H1 (cell line): ENCODE measurements around the gene PRRC2A. TPM values are rescaled to one million over a fixed set of nuclear protein-coding genes. Genes with fewer than 3 reads are reported as not detected.
A peak's percentile ranks its signal among the peaks of the same experiment; 100 is the strongest.

Source experiments
- CTCF ChIA-PET: fragments of 300-600 bp; sonication (Branson Sonifier 250); formaldehyde crosslinking; loops from one replicate; lab custom pipeline; 2021; ENCODE audit not compliant: partially characterized antibody; lab: Charles Lee
- POLR2A ChIA-PET: fragments of 300-600 bp; sonication (Branson Sonifier 250); formaldehyde crosslinking; loops from one replicate; lab custom pipeline; 2021; ENCODE audit warnings: inconsistent platforms; ENCODE audit not compliant: partially characterized antibody; lab: Charles Lee
- DNase-seq, 2 experiments: peaks; one replicate each; pipeline versions ENCODE4 v3.0.0 to v3.0.0-alpha.2; 2010 to 2022; ENCODE audit warnings: low spot score in 2 of 2, low read depth in 1 of 2, mixed read lengths in 1 of 2
- FAIRE-seq: peaks from 2 replicates; lab custom pipeline; 2011; peaks lifted over from hg19 to GRCh38; lab: Jason Lieb, UNC
- H2AFZ ChIP-seq: 2 replicates; pipeline ENCODE4 v1.8.1; 2012; ENCODE audit warnings: low read length, inconsistent platforms
- H2AK5ac ChIP-seq: 2 replicates; pipeline ENCODE4 v1.6.1; 2013; ENCODE audit warnings: low read depth, low read length
- H2BK120ac ChIP-seq: replicated peaks from 2 replicates; pipeline ENCODE3; 2013; ENCODE audit warnings: low read depth, low read length, inconsistent platforms
- H2BK12ac ChIP-seq: 2 replicates; pipeline ENCODE4 v1.6.1; 2013; ENCODE audit warnings: low read depth, low read length
- H2BK15ac ChIP-seq: 2 replicates; pipeline ENCODE4 v1.6.1; 2013; ENCODE audit warnings: low read length
- H2BK20ac ChIP-seq: 2 replicates; pipeline ENCODE4 v1.6.1; 2013; ENCODE audit warnings: low read length
- H2BK5ac ChIP-seq: 2 replicates; pipeline ENCODE4 v1.6.1; 2013; ENCODE audit warnings: low read depth, low read length
- H3K14ac ChIP-seq: 2 replicates; pipeline ENCODE4 v1.6.1; 2013; ENCODE audit warnings: inconsistent platforms; ENCODE audit not compliant: insufficient read length
- H3K18ac ChIP-seq: 2 replicates; pipeline ENCODE4 v1.6.1; 2013; ENCODE audit warnings: low read length; ENCODE audit errors: extremely low read depth
- H3K23ac ChIP-seq: 2 replicates; pipeline ENCODE4 v1.6.1; 2013; ENCODE audit warnings: inconsistent platforms; ENCODE audit not compliant: insufficient read length
- H3K23me2 ChIP-seq: 2 replicates; pipeline ENCODE4 v1.6.1; 2013; ENCODE audit warnings: low read depth, low read length
- H3K27ac ChIP-seq: 2 replicates; pipeline ENCODE4 v1.6.1; 2011; ENCODE audit warnings: low read depth, low read length, inconsistent platforms
- H3K27me3 ChIP-seq, 4 experiments: replicated peaks in 1 of 4; 1 replicate in 1 of 4; 2 replicates in 3 of 4; pipeline versions ENCODE4 v1.6.1 to v1.8.1; 2011 to 2013; ENCODE audit warnings: low read length in 3 of 4, mild to moderate bottlenecking in 3 of 4, inconsistent platforms in 2 of 4, mixed read lengths in 2 of 4, moderate library complexity in 1 of 4; ENCODE audit not compliant: control insufficient read depth in 3 of 4, insufficient read depth in 3 of 4; ENCODE audit errors: extremely low read depth in 1 of 4
- H3K36me3 ChIP-seq, 4 experiments: 2 replicates each; pipeline versions ENCODE4 v1.6.1 to v1.8.1; 2011 to 2013; ENCODE audit warnings: mild to moderate bottlenecking in 4 of 4, low read length in 3 of 4, moderate library complexity in 2 of 4, control low read depth in 1 of 4, inconsistent platforms in 1 of 4; ENCODE audit not compliant: insufficient read depth in 4 of 4, control insufficient read depth in 2 of 4
- H3K4ac ChIP-seq: replicated peaks from 2 replicates; pipeline ENCODE3; 2013; ENCODE audit warnings: low read length, low read depth, mixed read lengths, inconsistent platforms; ENCODE audit not compliant: insufficient read length
- H3K4me1 ChIP-seq, 4 experiments: replicated peaks in 1 of 4; 1 replicate in 1 of 4; 2 replicates in 3 of 4; pipeline versions ENCODE4 v1.6.1 to v1.8.1; 2011 to 2013; ENCODE audit warnings: low read length in 3 of 4, inconsistent platforms in 2 of 4, mixed read lengths in 1 of 4; ENCODE audit not compliant: insufficient read depth in 4 of 4, control insufficient read depth in 3 of 4
- H3K4me2 ChIP-seq, 2 experiments: 2 replicates each; pipeline versions ENCODE4 v1.6.1 to v1.8.1; 2011 to 2013; ENCODE audit warnings: low read depth in 2 of 2, low read length in 2 of 2, control low read depth in 1 of 2, inconsistent platforms in 1 of 2, mild to moderate bottlenecking in 1 of 2; ENCODE audit not compliant: insufficient read depth in 1 of 2
- H3K4me3 ChIP-seq, 4 experiments: fragments of 200-600, 300-600 bp in 1 of 4; sonication (generic), shearing (Covaris generic), sonication (Bioruptor Twin) in 1 of 4; 2 replicates each; pipeline versions ENCODE4 v1.5.1 to v1.8.1; 2011 to 2016; ENCODE audit warnings: low read length in 4 of 4, low read depth in 3 of 4, control low read depth in 2 of 4, inconsistent platforms in 2 of 4, mild to moderate bottlenecking in 2 of 4, mixed read lengths in 1 of 4, moderate library complexity in 1 of 4; ENCODE audit not compliant: insufficient read depth in 2 of 4; ENCODE audit errors: extremely low read depth in 1 of 4
- H3K56ac ChIP-seq: replicated peaks from 2 replicates; pipeline ENCODE3; 2013; ENCODE audit warnings: low read depth, mild to moderate bottlenecking, mixed read lengths, low read length, inconsistent platforms; ENCODE audit not compliant: insufficient read length
- H3K79me1 ChIP-seq: 2 replicates; pipeline ENCODE4 v1.6.1; 2013; ENCODE audit warnings: low read depth, low read length, control low read depth
- H3K79me2 ChIP-seq, 2 experiments: 2 replicates each; pipeline versions ENCODE4 v1.6.1 to v1.8.1; 2012 to 2013; ENCODE audit warnings: low read length in 2 of 2, mild to moderate bottlenecking in 2 of 2, inconsistent platforms in 1 of 2; ENCODE audit not compliant: insufficient read depth in 2 of 2, control insufficient read depth in 1 of 2
- H3K9ac ChIP-seq, 4 experiments: replicated peaks in 1 of 4; 1 replicate in 1 of 4; 2 replicates in 3 of 4; pipeline versions ENCODE4 v1.6.1 to v1.8.1; 2011 to 2013; ENCODE audit warnings: low read depth in 3 of 4, low read length in 3 of 4, control low read depth in 2 of 4, mild to moderate bottlenecking in 2 of 4, moderate library complexity in 2 of 4, inconsistent platforms in 1 of 4; ENCODE audit errors: extremely low read depth in 1 of 4
- H3K9me3 ChIP-seq, 2 experiments: 2 replicates each; pipeline versions ENCODE4 v1.6.1 to v1.8.1; 2012 to 2013; ENCODE audit warnings: mild to moderate bottlenecking in 2 of 2, moderate library complexity in 2 of 2, control low read depth in 1 of 2, inconsistent platforms in 1 of 2, low read depth in 1 of 2, low read length in 1 of 2, mixed read lengths in 1 of 2; ENCODE audit not compliant: insufficient read depth in 2 of 2
- H4K20me1 ChIP-seq, 2 experiments: replicated peaks in 1 of 2; 2 replicates each; pipeline versions ENCODE3 to v1.8.1; 2011 to 2013; ENCODE audit warnings: inconsistent platforms in 2 of 2, low read length in 2 of 2, mild to moderate bottlenecking in 1 of 2; ENCODE audit not compliant: insufficient read depth in 2 of 2, control insufficient read depth in 1 of 2
- H4K5ac ChIP-seq: 2 replicates; pipeline ENCODE4 v1.6.1; 2013; ENCODE audit warnings: low read length, low read depth, mixed read lengths, inconsistent platforms; ENCODE audit not compliant: insufficient read length
- H4K8ac ChIP-seq: 2 replicates; pipeline ENCODE4 v1.8.0; 2013; ENCODE audit warnings: mild to moderate bottlenecking, moderate library complexity, low read length, inconsistent platforms; ENCODE audit not compliant: insufficient read depth; ENCODE audit errors: extremely low read depth
- H4K91ac ChIP-seq: replicated peaks from 2 replicates; pipeline ENCODE3; 2013; ENCODE audit warnings: low read length, mixed read lengths, inconsistent platforms; ENCODE audit not compliant: insufficient read length
- CTBP2 ChIP-seq: IDR thresholded peaks from 2 replicates; pipeline ENCODE4 v1.7.0; 2011; ENCODE audit warnings: borderline replicate concordance, mild to moderate bottlenecking, moderate library complexity, mixed read lengths, low read length; ENCODE audit not compliant: insufficient read depth, insufficient read length
- EGR1 ChIP-seq: IDR thresholded peaks from 2 replicates; pipeline ENCODE4 v1.6.1; 2011; ENCODE audit warnings: low read depth, low read length, borderline replicate concordance
- HDAC6 ChIP-seq: IDR thresholded peaks from one replicate; pipeline ENCODE4 v1.7.1; 2012; ENCODE audit warnings: low read depth, mild to moderate bottlenecking, inconsistent platforms, low read length, moderate library complexity
- MAX ChIP-seq: IDR thresholded peaks from 2 replicates; pipeline ENCODE4 v1.6.1; 2012; ENCODE audit warnings: inconsistent platforms
- PHF8 ChIP-seq: fragments of 200-600 bp; sonication (generic); conservative IDR thresholded peaks from 2 replicates; pipeline ENCODE4 v1.7.1; 2012; ENCODE audit warnings: low read depth, mild to moderate bottlenecking, inconsistent platforms, low read length, moderate library complexity
- POU5F1 ChIP-seq: IDR thresholded peaks from 2 replicates; pipeline ENCODE4 v1.6.1; 2011; ENCODE audit warnings: low read depth, mild to moderate bottlenecking, low read length, moderate library complexity
- RXRA ChIP-seq: IDR thresholded peaks from 2 replicates; pipeline ENCODE4 v1.6.1; 2011; ENCODE audit warnings: low read depth, mild to moderate bottlenecking, low read length, moderate library complexity; ENCODE audit not compliant: insufficient read depth
- SP1 ChIP-seq: IDR thresholded peaks from 2 replicates; pipeline ENCODE4 v1.6.1; 2011; ENCODE audit warnings: low read depth, low read length
- USF2 ChIP-seq: IDR thresholded peaks from 2 replicates; pipeline ENCODE4 v1.6.1; 2011; ENCODE audit warnings: low read length, improper control_type of control experiment
- WGBS, 2 experiments: shearing (Covaris generic) in 1 of 2; methylation state at CpG; one replicate each; pipeline versions ENCODE4 v1.1.6 to v1.1.7; 2013 to 2015; ENCODE audit warnings: low lambda C conversion rate in 2 of 2, mixed read lengths in 2 of 2, inconsistent platforms in 1 of 2, low coverage in 1 of 2, missing lambda C conversion rate in 1 of 2; ENCODE audit not compliant: insufficient replicate concordance in 2 of 2, insufficient coverage in 1 of 2, insufficient read length in 1 of 2; ENCODE audit errors: extremely low coverage in 1 of 2, missing lambda C conversion rate in 1 of 2; 5-methylcytosine and 5-hydroxymethylcytosine counted together
- polyA plus RNA-seq, 7 experiments: library from polyadenylated mRNA; depleted of rRNA in 3 of 7; stranded (reverse) in 5 of 7; unstranded in 2 of 7; fragments of >200 nt in 5 of 7; fragments of 200-250 nt in 2 of 7; gene quantifications; 1 replicate in 5 of 7; 2 replicates in 1 of 7; 4 replicates in 1 of 7; pipeline versions ENCODE4 v1.2.1 to v1.2.3, GENCODE V29; 2011 to 2013; ENCODE audit warnings: missing spikeins in 2 of 7, mixed read lengths in 2 of 7
- total RNA-seq: library from RNA; stranded (reverse); fragmentation: NEBNext Ultra II Directional; extraction: Animal tissue kit (Norgen Biotek cat#: 25700); gene quantifications from 2 replicates; pipeline ENCODE4 v1.2.1, GENCODE V29; 2021

Gene PRRC2A
- total and polyA plus RNA-seq, 2 of the 8 experiments (the other 6 are each of a cell fraction or from before 2014, with no cell fraction given): 118 to 300 TPM

- H4K5ac ChIP-seq: peak within 1 kb of the TSS; percentile 92
- H3K23ac ChIP-seq: no peak within 1 kb of the TSS
- 0 out of 4 replicates have a peak, but pooled peaks cover 0 to under 1% of the 10 kb centered on the region in 2 experiments for H3K9me3 ChIP-seq
- no peak within 1 kb of the TSS for H3K14ac ChIP-seq
- no peaks in the 10 kb centered on the region for H3K27me3 ChIP-seq
- peak within 1 kb of the TSS; percentile 93; the same call in 1 of the 2 replicates for H2BK15ac ChIP-seq
- 3% methylated on average over 32 of the region's 63 CpGs; no CpG with 5 or more reads in 1 of the 2 experiments for WGBS, 2 experiments
- POLR2A ChIA-PET: interaction anchor here (0.6 to 25.5 kb wide), 28 partner anchors 7 to 232 kb away, joined by 3 to 883 read pairs (median 4); partner anchors contain the start of genes AIF1, APOM, ATP6V1G2 and BAG6
- H3K4me3 ChIP-seq: peak within 1 kb of the TSS; percentile 88 to 94 (median 91)
- peak within 1 kb of the TSS; percentile 25; the same call in 1 of the 2 replicates for H2AFZ ChIP-seq
- H3K79me1 ChIP-seq: peaks cover 9% of the 10 kb centered on the region
- H2BK120ac ChIP-seq: no peak within 1 kb of the TSS
- peaks cover 0 to 41% of the 10 kb centered on the region in 2 experiments; a peak in 3 of 4 replicates for H3K79me2 ChIP-seq
- CTCF ChIA-PET: interaction anchor here (0.5 to 3.8 kb wide), 10 partner anchors 12 to 168 kb away, joined by 3 to 38 read pairs (median 4); partner anchors contain the start of genes APOM and BAG6
- H3K27ac ChIP-seq: peak within 1 kb of the TSS; percentile 97
- peak within 1 kb of the TSS; percentile 94 for H4K8ac ChIP-seq
- peaks cover 10% of the 10 kb centered on the region for H3K23me2 ChIP-seq
- no peak for FAIRE-seq
- H3K4me2 ChIP-seq: peak within 1 kb of the TSS; percentile 74 to 85
- DNase-seq: peak; percentile 88 to 91
- peak within 1 kb of the TSS; percentile 96 for H3K4ac ChIP-seq
- peak within 1 kb of the TSS; percentile 98 for H3K18ac ChIP-seq
- peaks cover 0 to 12% (median 4%) of the 10 kb centered on the region in 4 experiments; a peak in 5 of 7 replicates for H3K4me1 ChIP-seq
- H3K9ac ChIP-seq: peak within 1 kb of the TSS; percentile 80 to 95 (median 90)
- peaks cover 7 to 11% of the 10 kb centered on the region in 2 experiments for H4K20me1 ChIP-seq
- H3K56ac ChIP-seq: peak within 1 kb of the TSS; percentile 43
- H3K36me3 ChIP-seq: peaks cover 27 to 54% (median 42%) of the 10 kb centered on the region in 4 experiments
- no peak within 1 kb of the TSS for H2BK20ac ChIP-seq
- peak within 1 kb of the TSS; percentile 94 for H4K91ac ChIP-seq
- peak within 1 kb of the TSS; percentile 91 for H2BK5ac ChIP-seq
- peak within 1 kb of the TSS; percentile 30; the same call in 1 of the 2 replicates for H2BK12ac ChIP-seq
- H2AK5ac ChIP-seq: no peak within 1 kb of the TSS
- TF ChIP-seq PHF8: peak; percentile 70
- TF ChIP-seq RXRA: no peak
- TF ChIP-seq MAX: no peak; the same call in 1 of the 2 replicates
- peak; percentile 83 for TF ChIP-seq SP1
- TF ChIP-seq EGR1: 0 out of 2 replicates have a peak, but pooled peaks have one; percentile 38
- TF ChIP-seq HDAC6: no peak
- TF ChIP-seq CTBP2: no peak
- TF ChIP-seq USF2: no peak; the same call in 1 of the 2 replicates
- no peak for TF ChIP-seq POU5F1
These were observed 45.2 kb downstream of the PRRC2A start, which contains the start of gene CSNK2B for GRCh38 chr6:31665501-31666336. Gene CSNK2B (plus strand): TSS chr6:31666080. CDS start chr6:31666832, 752 bp downstream.
